ENCODE data around the gene SETDB2. TPM values are rescaled to one million over a fixed set of nuclear protein-coding genes. Genes with fewer than 3 reads are reported as not detected.

SETDB2 gene
- total RNA-seq, 4 donors from 2014 or later = 2.8 to 11.6 (median 8.8) TPM

DNA sequence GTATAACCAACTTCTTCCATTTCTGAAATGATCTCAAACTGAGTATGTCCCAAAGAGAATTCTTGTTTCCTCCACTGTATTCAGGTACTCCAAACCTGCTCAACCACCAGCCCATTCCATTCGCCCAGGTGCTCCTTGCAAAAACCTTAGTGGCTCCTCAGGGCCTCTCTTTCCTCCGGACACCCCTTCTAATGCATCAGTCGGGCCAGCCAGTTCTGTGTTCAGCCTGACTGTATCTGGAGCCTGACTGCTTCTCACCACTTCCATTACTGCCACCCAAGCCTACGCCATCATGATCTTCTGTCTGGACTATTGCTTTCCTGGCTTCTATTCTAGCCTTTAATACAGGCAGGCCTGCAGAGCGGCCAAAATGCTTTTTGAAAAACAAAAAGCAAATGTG lies 53.2 kb downstream of the SETDB2 start:
- in situ Hi-C loops (cut with MboI; ENCODE audit: low pct_ligation_motif_present in 1 of 4, low pct_unique_long_range_greater_than_20kb in 1 of 4, low sequenced_read_pairs in 3 of 4) = no loop called here
- no peaks in the 10 kb centered on the region for H3K27me3 ChIP-seq
- TF ChIP-seq EP300 (IDR thresholded peaks at IDR 0.05; ENCODE audit: low read depth) (no peak), POLR2AphosphoS5 (IDR thresholded peaks at IDR 0.05) (no peak), POLR2A (IDR thresholded peaks at IDR 0.05) (no peak)
- TF ChIP-seq, protein P1, sequence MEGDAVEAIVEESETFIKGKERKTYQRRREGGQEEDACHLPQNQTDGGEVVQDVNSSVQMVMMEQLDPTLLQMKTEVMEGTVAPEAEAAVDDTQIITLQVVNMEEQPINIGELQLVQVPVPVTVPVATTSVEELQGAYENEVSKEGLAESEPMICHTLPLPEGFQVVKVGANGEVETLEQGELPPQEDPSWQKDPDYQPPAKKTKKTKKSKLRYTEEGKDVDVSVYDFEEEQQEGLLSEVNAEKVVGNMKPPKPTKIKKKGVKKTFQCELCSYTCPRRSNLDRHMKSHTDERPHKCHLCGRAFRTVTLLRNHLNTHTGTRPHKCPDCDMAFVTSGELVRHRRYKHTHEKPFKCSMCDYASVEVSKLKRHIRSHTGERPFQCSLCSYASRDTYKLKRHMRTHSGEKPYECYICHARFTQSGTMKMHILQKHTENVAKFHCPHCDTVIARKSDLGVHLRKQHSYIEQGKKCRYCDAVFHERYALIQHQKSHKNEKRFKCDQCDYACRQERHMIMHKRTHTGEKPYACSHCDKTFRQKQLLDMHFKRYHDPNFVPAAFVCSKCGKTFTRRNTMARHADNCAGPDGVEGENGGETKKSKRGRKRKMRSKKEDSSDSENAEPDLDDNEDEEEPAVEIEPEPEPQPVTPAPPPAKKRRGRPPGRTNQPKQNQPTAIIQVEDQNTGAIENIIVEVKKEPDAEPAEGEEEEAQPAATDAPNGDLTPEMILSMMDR (IDR thresholded peaks at IDR 0.05) = no peak
- no peak overlapping the region for H3K4me3 ChIP-seq
- no peaks in the 10 kb centered on the region for H3K36me3 ChIP-seq
- peaks cover 0 to 9% (median 7%) of the 10 kb centered on the region in 4 donors for H3K4me1 ChIP-seq
- no peaks in the 10 kb centered on the region for H3K9me3 ChIP-seq
- 85 to 100% methylated on average over 1 to 5 of the region's 5 CpGs for WGBS, 2 donors (ENCODE audit: low coverage in 1 of 2)
- DNase-seq = no peak
- peak overlapping the region; percentile 91 to 96 (median 92) for H3K27ac ChIP-seq
- intact Hi-C loops (cut with DNase I; ENCODE audit: low total_unique reads) = no loop called here

DNA sequence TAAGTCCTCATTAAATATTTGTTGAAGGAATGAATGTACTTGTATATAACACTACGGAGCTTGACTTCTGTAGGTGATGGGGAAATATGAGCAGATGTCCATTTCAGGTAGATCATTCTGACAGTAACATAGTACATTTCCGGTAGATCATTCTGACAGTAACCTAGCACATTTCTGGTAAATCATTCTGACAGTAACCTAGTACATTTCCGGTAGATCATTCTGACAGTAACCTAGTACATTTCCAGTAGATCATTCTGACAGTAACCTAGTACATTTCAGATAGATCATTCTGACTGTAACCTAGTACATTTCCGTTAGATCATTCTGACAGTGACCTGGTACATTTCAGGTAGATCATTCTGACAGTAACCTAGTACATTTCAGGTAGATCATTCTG lies 54.1 kb downstream of the SETDB2 start:
- Histone ChIP-seq H3K36me3 (no peaks in the 10 kb centered on the region), H3K9me3 (no peaks in the 10 kb centered on the region), H3K4me1 (peaks cover 0 to 9% (median 7%) of the 10 kb centered on the region in 4 donors), H3K4me3 (no peak overlapping the region), H3K27ac (no peak overlapping the region), H3K27me3 (no peaks in the 10 kb centered on the region)
- DNase-seq = no peak
- intact Hi-C loops (cut with DNase I; ENCODE audit: low total_unique reads) (no loop called here), in situ Hi-C loops (cut with MboI; ENCODE audit: low pct_ligation_motif_present in 1 of 4, low pct_unique_long_range_greater_than_20kb in 1 of 4, low sequenced_read_pairs in 3 of 4) (no loop called here)
- TF ChIP-seq POLR2AphosphoS5 (IDR thresholded peaks at IDR 0.05) = no peak
- TF ChIP-seq, protein P1 (IDR thresholded peaks at IDR 0.05) = no peak
- no peak for TF ChIP-seq POLR2A (IDR thresholded peaks at IDR 0.05)
- no peak for TF ChIP-seq EP300 (IDR thresholded peaks at IDR 0.05; ENCODE audit: low read depth)
- 72 to 83% methylated on average over 3 to 4 of the region's 4 CpGs for WGBS, 2 donors (ENCODE audit: low coverage in 1 of 2)

DNA sequence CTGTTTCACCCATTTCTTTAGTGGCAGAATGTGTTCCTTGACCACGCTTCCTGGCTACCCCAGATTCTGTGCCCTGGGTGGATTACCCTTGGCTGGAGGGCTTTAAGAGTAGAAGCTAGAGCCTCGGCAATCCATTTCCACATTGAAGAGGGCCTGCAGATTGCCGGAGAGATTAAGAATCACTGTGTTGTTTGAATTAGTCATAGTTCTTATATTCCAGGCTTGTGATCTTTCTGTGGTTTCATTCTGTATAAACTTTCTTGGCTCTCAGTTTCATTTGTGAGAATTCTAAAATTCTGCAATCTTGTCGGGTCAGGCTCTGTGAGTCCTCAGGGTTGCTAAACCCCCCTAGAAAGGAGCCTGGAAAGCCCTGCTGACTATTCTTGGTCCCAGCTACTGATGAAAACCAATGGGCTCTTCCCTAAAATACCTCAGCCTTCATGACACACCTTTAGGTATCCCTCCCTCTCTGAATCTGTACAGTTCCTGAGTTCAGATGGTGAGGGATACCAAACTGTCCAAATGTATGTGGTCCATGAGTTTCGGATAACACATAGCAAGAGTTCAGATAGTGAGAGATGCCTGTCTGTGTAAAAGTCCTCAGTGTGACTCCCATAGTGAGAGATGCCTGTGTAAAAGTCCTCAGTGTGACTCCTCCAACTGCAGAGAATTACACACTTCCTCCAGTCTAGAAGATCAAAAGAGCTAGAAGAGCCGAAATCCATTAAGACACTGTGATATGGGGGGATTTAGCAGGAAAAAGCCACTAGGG lies 56.0 kb downstream of the SETDB2 start:
- intact Hi-C loops (cut with DNase I; ENCODE audit: low total_unique reads) = no loop called here
- no peak for TF ChIP-seq POLR2AphosphoS5 (IDR thresholded peaks at IDR 0.05)
- no peak for TF ChIP-seq EP300 (IDR thresholded peaks at IDR 0.05; ENCODE audit: low read depth)
- TF ChIP-seq, protein P1 (IDR thresholded peaks at IDR 0.05) = no peak
- no peak for TF ChIP-seq POLR2A (IDR thresholded peaks at IDR 0.05)
- no peak for DNase-seq

DNA sequence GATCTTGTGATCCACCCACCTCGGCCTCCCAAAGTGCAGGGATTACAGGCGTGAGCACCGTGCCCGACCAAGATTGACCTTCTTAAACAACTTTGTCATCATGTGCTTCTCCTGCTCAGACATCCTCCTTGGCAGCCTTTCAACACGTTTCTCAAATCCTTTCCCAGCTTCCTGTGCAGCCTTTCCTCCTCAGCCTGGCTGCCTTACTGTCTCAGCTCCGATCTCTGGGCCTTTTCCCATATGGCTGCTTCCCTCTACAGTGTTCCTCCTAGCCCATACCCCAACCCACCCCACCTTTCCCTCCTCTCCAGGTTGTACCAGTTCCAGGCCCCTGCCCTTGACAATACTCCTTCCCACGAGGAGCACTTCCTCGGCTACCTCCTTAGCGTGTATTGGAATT lies 58.9 kb downstream of the SETDB2 start:
- WGBS, 2 donors (ENCODE audit: low coverage in 1 of 2) = 75 to 79% methylated on average over 8 to 9 of the region's 9 CpGs
- in situ Hi-C loops (cut with MboI; ENCODE audit: low pct_ligation_motif_present in 1 of 4, low pct_unique_long_range_greater_than_20kb in 1 of 4, low sequenced_read_pairs in 3 of 4) = no loop called here
- Histone ChIP-seq H3K27me3 (no peaks in the 10 kb centered on the region), H3K9me3 (no peaks in the 10 kb centered on the region), H3K4me1 (peaks cover 0 to 9% (median 0%) of the 10 kb centered on the region in 4 donors), H3K36me3 (peaks cover 0 to 4% (median 0%) of the 10 kb centered on the region in 4 donors), H3K4me3 (no peak overlapping the region), H3K27ac (no peak overlapping the region)
- peak; percentile 8 for DNase-seq
- TF ChIP-seq POLR2AphosphoS5 (IDR thresholded peaks at IDR 0.05) (no peak), POLR2A (IDR thresholded peaks at IDR 0.05) (no peak), EP300 (IDR thresholded peaks at IDR 0.05; ENCODE audit: low read depth) (no peak)
- TF ChIP-seq, protein P1 (IDR thresholded peaks at IDR 0.05) = no peak
- intact Hi-C loops (cut with DNase I; ENCODE audit: low total_unique reads) = no loop called here

More for the DNA sequence above, 56.0 kb downstream of the SETDB2 start:
- WGBS, 2 donors (ENCODE audit: low coverage in 1 of 2) = 69 to 87% methylated on average over 3 to 6 of the region's 6 CpGs
- Histone ChIP-seq H3K4me3 (no peak overlapping the region), H3K4me1 (peaks cover 0 to 1% (median under 1%) of the 10 kb centered on the region in 4 donors), H3K27ac (peak overlapping the region in 3 of 4 donors; percentile 14 to 52 (median 26)), H3K36me3 (peaks cover 0 to 4% (median 0%) of the 10 kb centered on the region in 4 donors), H3K27me3 (no peaks in the 10 kb centered on the region), H3K9me3 (no peaks in the 10 kb centered on the region)
- in situ Hi-C loops (cut with MboI; ENCODE audit: low pct_ligation_motif_present in 1 of 4, low pct_unique_long_range_greater_than_20kb in 1 of 4, low sequenced_read_pairs in 3 of 4) = no loop called here
